ENCODE data around the gene OLFML2B. TPM values are rescaled to one million over a fixed set of nuclear protein-coding genes. Genes with fewer than 3 reads are reported as not detected.

OLFML2B gene
- total RNA-seq, 1 experiment from 2014 or later, result 0.43 TPM

DNA sequence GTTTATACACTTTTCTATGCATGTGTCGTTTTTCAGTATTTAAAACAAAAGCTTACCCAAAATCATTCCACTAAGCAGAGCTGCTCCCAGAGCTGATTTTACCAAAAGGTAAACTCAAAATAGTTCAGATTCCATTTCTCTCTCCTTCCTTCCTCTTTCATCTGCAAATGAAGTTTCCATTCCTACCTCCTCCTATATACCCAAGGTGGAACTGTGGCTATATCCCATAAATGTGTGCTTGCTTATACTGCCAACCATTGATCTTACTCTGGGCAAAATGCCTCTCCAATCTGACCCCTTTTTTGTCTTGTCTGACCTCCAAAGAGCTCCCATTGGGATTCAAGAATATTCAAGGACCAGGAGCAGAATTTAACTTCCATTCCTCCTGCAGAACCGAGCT, 9.5 kb downstream of the OLFML2B start:
- TF ChIP-seq, protein P1, sequence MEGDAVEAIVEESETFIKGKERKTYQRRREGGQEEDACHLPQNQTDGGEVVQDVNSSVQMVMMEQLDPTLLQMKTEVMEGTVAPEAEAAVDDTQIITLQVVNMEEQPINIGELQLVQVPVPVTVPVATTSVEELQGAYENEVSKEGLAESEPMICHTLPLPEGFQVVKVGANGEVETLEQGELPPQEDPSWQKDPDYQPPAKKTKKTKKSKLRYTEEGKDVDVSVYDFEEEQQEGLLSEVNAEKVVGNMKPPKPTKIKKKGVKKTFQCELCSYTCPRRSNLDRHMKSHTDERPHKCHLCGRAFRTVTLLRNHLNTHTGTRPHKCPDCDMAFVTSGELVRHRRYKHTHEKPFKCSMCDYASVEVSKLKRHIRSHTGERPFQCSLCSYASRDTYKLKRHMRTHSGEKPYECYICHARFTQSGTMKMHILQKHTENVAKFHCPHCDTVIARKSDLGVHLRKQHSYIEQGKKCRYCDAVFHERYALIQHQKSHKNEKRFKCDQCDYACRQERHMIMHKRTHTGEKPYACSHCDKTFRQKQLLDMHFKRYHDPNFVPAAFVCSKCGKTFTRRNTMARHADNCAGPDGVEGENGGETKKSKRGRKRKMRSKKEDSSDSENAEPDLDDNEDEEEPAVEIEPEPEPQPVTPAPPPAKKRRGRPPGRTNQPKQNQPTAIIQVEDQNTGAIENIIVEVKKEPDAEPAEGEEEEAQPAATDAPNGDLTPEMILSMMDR (IDR thresholded peaks at IDR 0.05; ENCODE audit: insufficient read depth in 1 of 2, low read depth in 1 of 2, low read length in 1 of 2, severe bottlenecking in 1 of 2, unreplicated experiment in 1 of 2), result no peak
- POLR2A ChIA-PET, result no interaction called here
- H3K27me3 Mint-ChIP-seq (ENCODE audit: insufficient read depth, unreplicated experiment), result peaks cover 3% of the 10 kb centered on the region
- no peaks in the 10 kb centered on the region for H3K9me3 Mint-ChIP-seq (ENCODE audit: unreplicated experiment)
- Histone ChIP-seq H3K9me3 (no peaks in the 10 kb centered on the region), H3K4me3 (ENCODE audit: low read depth, low read length) (no peak overlapping the region), H3K36me3 (ENCODE audit: control insufficient read depth, insufficient read depth, low read length) (no peaks in the 10 kb centered on the region), H3K27me3 (replicated peaks; ENCODE audit: control insufficient read depth, insufficient read depth, low read length) (peaks cover 3% of the 10 kb centered on the region; the same call in 1 of the 2 replicates), H3K4me1 (no peaks in the 10 kb centered on the region)
- no peaks in the 10 kb centered on the region for H3K36me3 Mint-ChIP-seq (ENCODE audit: insufficient read depth, unreplicated experiment)
- H3K4me3 Mint-ChIP-seq (ENCODE audit: unreplicated experiment), result no peak overlapping the region
- no TSS peak for BruUV-seq (replicated peaks)
- CTCF ChIA-PET, result no interaction called here
- intact Hi-C loops (cut with micrococcal nuclease; ENCODE audit: unreplicated experiment), result no loop called here
- H3K27ac Mint-ChIP-seq (ENCODE audit: unreplicated experiment), result no peak overlapping the region
- no peaks in the 10 kb centered on the region for H3K4me1 Mint-ChIP-seq (ENCODE audit: low read depth, unreplicated experiment)
- no peak for DNase-seq

- H3K9me3 Mint-ChIP-seq (ENCODE audit: unreplicated experiment), result no peaks in the 10 kb centered on the region
- H3K27me3 ChIP-seq (replicated peaks; ENCODE audit: control insufficient read depth, insufficient read depth, low read length), result peaks cover 3% of the 10 kb centered on the region; the same call in 1 of the 2 replicates
- CTCF ChIA-PET, result no interaction called here
- H3K4me3 Mint-ChIP-seq (ENCODE audit: unreplicated experiment), result no peak overlapping the region
- H3K27me3 Mint-ChIP-seq (ENCODE audit: insufficient read depth, unreplicated experiment), result peaks cover 3% of the 10 kb centered on the region
- no peaks in the 10 kb centered on the region for H3K36me3 Mint-ChIP-seq (ENCODE audit: insufficient read depth, unreplicated experiment)
- TF ChIP-seq, protein P1 (IDR thresholded peaks at IDR 0.05; ENCODE audit: insufficient read depth in 1 of 2, low read depth in 1 of 2, low read length in 1 of 2, severe bottlenecking in 1 of 2, unreplicated experiment in 1 of 2), result no peak
- no peak overlapping the region for H3K27ac Mint-ChIP-seq (ENCODE audit: unreplicated experiment)
- no peaks in the 10 kb centered on the region for H3K36me3 ChIP-seq (ENCODE audit: control insufficient read depth, insufficient read depth, low read length)
- no peaks in the 10 kb centered on the region for H3K9me3 ChIP-seq
- POLR2A ChIA-PET, result no interaction called here
- no peak for DNase-seq
- BruUV-seq (replicated peaks), result no TSS peak
- intact Hi-C loops (cut with micrococcal nuclease; ENCODE audit: unreplicated experiment), result no loop called here
- H3K4me1 Mint-ChIP-seq (ENCODE audit: low read depth, unreplicated experiment), result no peaks in the 10 kb centered on the region
- H3K4me1 ChIP-seq, result no peaks in the 10 kb centered on the region
- H3K4me3 ChIP-seq (ENCODE audit: low read depth, low read length), result no peak overlapping the region
Observed at GRCh38 chr1:162013289-162013688, 10.4 kb downstream of the OLFML2B start.

- Mint-ChIP-seq H3K27me3 (ENCODE audit: insufficient read depth, unreplicated experiment) (peaks cover 3% of the 10 kb centered on the region), H3K36me3 (ENCODE audit: insufficient read depth, unreplicated experiment) (no peaks in the 10 kb centered on the region), H3K4me1 (ENCODE audit: low read depth, unreplicated experiment) (no peaks in the 10 kb centered on the region), H3K27ac (ENCODE audit: unreplicated experiment) (no peak overlapping the region), H3K9me3 (ENCODE audit: unreplicated experiment) (no peaks in the 10 kb centered on the region), H3K4me3 (ENCODE audit: unreplicated experiment) (no peak overlapping the region)
- Histone ChIP-seq H3K4me1 (no peaks in the 10 kb centered on the region), H3K36me3 (ENCODE audit: control insufficient read depth, insufficient read depth, low read length) (no peaks in the 10 kb centered on the region), H3K4me3 (ENCODE audit: low read depth, low read length) (no peak overlapping the region), H3K9me3 (no peaks in the 10 kb centered on the region), H3K27me3 (replicated peaks; ENCODE audit: control insufficient read depth, insufficient read depth, low read length) (no peaks in the 10 kb centered on the region; the same call in 1 of the 2 replicates)
- ChIA-PET POLR2A (no interaction called here), CTCF (no interaction called here)
- TF ChIP-seq, protein P1 (IDR thresholded peaks at IDR 0.05; ENCODE audit: insufficient read depth in 1 of 2, low read depth in 1 of 2, low read length in 1 of 2, severe bottlenecking in 1 of 2, unreplicated experiment in 1 of 2), result no peak
- no TSS peak for BruUV-seq (replicated peaks)
- intact Hi-C loops (cut with micrococcal nuclease; ENCODE audit: unreplicated experiment), result no loop called here
- no peak for DNase-seq
Observed at GRCh38 chr1:162011337-162012012, 12.2 kb downstream of the OLFML2B start.

All from Caco-2 (cell line).